GM20000 (cell line): Measurements from ENCODE around the gene FYN.
A peak's percentile ranks its signal among the peaks of the same experiment; 100 is the strongest.

Source experiments
- DNase-seq: peaks from one replicate; pipeline ENCODE4 v3.0.0; 2012; ENCODE audit warnings: low spot score
- TF ChIP-seq, protein P1 (sequence below): IDR thresholded peaks from 2 replicates; pipeline ENCODE4 v1.5.1; 2012; ENCODE audit warnings: mild to moderate bottlenecking, control low read depth; ENCODE audit errors: extremely low read depth, missing control alignments

Gene FYN

DNA sequence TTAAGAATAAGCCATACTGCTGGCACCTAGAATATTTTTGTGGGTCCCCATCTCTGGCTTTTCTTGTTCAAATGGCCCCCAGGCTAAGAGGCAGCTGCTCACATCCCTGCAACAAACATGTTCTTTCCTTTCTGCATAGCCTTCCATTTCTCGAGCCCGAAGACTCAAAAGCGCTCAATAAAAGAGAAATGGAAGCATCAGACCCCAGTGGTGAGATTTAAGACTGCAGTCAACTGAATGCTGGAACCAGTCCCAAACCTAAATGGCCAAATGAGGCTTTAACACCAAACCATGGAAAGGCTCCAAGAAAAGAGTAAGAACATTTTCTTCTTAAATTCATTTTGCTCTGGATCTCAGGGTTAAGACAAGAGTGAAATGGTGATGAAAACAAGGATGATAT lies 145.4 kb downstream of the FYN start:
- TF ChIP-seq, protein P1, sequence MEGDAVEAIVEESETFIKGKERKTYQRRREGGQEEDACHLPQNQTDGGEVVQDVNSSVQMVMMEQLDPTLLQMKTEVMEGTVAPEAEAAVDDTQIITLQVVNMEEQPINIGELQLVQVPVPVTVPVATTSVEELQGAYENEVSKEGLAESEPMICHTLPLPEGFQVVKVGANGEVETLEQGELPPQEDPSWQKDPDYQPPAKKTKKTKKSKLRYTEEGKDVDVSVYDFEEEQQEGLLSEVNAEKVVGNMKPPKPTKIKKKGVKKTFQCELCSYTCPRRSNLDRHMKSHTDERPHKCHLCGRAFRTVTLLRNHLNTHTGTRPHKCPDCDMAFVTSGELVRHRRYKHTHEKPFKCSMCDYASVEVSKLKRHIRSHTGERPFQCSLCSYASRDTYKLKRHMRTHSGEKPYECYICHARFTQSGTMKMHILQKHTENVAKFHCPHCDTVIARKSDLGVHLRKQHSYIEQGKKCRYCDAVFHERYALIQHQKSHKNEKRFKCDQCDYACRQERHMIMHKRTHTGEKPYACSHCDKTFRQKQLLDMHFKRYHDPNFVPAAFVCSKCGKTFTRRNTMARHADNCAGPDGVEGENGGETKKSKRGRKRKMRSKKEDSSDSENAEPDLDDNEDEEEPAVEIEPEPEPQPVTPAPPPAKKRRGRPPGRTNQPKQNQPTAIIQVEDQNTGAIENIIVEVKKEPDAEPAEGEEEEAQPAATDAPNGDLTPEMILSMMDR, result no peak
- no peak for DNase-seq

DNA sequence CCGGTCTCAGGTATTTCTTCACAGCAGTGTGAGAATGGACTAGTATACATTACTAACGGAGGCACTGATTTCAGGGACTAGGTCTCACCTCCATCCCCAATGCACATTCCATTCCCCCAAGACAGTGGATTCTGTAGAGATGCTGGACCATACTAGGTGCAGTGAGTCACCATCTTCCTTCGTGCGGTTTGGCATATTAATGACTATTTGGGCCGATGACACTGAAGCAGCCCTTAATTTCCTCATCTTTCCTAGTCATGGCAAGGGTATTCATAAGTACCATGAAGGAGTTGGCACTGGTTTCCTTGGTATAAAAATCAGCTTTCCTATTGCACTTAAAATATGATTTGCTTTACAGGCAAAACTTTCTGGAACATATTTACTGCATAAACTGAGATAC lies 146.2 kb downstream of the FYN start:
- no peak for DNase-seq
- TF ChIP-seq, protein P1, result no peak

- TF ChIP-seq, protein P1, result no peak
- DNase-seq, result no peak
These were observed 147.7 kb downstream of the FYN start for GRCh38 chr6:111725446-111726112.

DNA sequence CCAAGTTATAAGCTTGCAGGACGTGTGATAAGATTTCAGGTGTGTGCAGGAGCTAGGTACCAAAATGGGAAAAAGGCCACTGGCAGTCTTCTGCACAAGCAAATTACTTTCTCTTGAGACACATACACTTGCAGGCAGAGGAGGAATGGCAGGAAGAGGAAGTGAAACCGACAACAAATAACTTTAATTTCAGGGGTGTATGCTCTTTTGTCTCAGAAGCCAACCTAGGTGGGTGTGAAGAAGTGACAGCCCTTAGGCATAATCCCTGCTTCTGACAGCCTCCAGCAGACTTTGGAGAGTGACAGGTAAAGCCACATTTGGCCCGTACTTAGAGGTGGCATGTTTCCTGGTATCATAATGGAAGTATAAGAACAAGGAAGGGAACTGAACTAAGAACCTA lies 148.7 kb downstream of the FYN start:
- TF ChIP-seq, protein P1, result no peak
- peak; percentile 64 for DNase-seq

- TF ChIP-seq, protein P1, result no peak
- no peak for DNase-seq
These were observed 149.2 kb downstream of the FYN start for GRCh38 chr6:111724039-111724438.

GRCh38 chr6:111723412-111723970 lies 149.8 kb downstream of the FYN start:
- TF ChIP-seq, protein P1, result no peak
- no peak for DNase-seq

- TF ChIP-seq, protein P1, result no peak
- DNase-seq, result no peak
These were observed 151.0 kb downstream of the FYN start for GRCh38 chr6:111722179-111722731.
